Stimulated activated CD8-positive, alpha-beta memory T cell treated with anti-CD3 and anti-CD28 coated beads, Interleukin-7, amount 100 ng/mL, for 1 hour (primary cell): Measurements from ENCODE around the gene MNAT1.
"Not testable (repeated sequence)": the region's sequence is repeated elsewhere in the genome, so short reads cannot be mapped to it uniquely, and the experiment has no call there.

Experiments used
- DNase-seq, 2 donors: peaks; one replicate each; pipeline ENCODE4 v3.0.0-alpha.2; 2020; ENCODE audit warnings: low read depth in 2 of 2

The MNAT1 gene

DNA sequence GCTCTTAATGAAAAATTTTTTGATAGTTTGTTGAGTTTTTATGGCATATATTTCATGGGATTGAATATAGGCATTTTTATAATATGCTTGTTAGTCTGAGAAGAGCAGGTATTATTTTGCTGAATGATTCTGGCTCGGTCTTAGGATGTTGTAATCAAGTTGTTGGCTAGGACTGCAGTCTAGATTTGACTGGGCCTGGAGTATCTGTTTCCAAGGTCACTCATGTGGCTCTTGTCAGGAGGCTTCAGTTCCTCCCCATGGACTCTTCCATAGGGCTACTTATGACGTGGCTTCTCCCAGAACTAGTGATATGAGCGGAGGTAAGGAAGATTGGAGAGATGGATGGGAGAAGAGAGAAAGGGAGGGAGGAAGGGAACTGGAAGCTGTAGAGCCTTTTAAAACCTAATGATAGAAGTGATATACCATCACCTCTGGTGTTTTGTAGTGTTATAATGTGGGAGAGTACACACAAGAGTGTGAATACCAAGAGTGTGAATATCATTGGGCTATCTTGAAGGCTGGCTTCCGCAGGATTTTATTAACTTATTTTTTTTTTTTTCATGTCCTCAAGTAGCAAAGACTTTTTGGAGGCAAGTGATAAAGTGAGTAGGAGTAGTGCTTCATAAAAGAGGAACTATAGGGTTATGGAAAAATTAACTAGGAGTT, 4.4 kb downstream of the MNAT1 start:
- no peak for DNase-seq

DNA sequence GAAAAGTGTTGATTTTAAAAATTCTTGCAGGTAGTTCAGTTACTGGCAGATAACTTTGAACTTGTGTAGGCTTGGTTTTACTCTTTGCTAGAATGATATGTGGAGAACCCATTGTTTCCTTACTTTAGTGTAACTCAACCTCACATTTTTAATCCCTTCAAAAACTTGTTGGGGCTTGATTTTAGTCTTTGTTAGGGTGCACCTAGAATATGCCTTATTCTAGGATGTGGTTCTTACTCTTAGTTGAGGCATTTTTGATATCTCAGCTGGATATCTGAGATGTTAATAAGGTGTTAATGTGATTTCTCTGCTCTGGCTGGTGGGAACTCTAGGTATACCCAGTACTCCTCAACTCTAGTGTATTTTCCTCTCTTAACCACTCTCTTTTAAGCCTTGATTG, 10.0 kb downstream of the MNAT1 start:
- DNase-seq = no peak

DNA sequence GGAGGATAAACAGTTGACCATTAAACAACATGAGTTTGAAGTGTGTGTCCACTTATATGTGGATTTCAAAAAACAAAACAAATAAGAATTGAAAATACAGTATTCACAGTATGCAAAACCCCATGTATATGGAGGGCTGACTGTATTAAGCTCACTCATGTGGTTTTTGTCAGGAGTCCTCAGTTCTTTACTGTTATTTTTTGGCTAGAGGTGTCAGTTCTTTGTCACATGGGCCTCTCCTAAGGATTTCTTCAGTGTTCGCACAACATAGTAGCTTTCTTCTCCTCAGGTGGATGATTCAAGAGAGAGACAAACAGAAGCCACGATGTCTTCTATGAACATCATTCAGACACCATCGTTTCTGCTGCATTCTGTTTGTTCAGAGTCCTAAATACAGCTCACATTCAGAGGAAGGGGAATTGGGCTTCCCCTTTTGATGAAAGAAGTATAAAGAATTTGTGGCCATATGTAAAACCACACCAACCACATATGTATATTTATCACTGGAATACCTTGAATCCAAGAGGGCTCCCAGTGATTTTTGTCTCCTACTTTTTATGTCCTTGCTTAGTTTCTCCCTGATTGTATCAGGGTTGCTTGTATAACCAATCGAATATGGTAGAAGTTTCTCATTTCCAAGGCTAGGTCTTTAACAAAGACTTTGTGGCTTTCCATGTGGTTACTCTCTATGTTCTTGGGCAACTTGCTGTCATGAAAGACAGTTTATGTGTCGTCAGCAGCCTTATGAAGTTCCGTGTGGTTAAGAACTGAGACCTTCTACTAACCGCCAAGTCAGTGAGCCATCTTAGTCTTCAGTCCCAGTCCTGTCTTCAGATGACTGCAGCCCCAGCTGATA, 18.9 kb downstream of the MNAT1 start:
- peak; percentile 16 to 26 for DNase-seq

DNA sequence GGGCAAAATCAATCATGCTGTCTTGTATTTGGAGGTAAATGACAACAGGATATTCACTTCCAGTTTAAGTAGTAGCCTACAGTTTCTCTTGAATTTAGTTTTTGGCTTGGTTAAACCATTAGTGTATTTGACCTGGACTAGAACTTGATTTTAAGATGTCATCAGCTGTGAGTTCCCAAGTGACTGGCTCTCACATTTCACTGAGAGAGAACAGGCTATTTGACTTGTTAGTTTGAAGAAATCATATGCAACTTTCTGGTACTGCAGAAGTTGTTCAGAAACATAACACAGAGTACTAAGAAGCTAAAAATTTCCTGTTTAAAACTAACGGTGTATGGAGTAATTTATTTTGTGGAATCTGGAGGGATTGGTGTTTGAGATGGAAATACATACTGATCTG, 22.3 kb downstream of the MNAT1 start:
- no peak for DNase-seq

DNA sequence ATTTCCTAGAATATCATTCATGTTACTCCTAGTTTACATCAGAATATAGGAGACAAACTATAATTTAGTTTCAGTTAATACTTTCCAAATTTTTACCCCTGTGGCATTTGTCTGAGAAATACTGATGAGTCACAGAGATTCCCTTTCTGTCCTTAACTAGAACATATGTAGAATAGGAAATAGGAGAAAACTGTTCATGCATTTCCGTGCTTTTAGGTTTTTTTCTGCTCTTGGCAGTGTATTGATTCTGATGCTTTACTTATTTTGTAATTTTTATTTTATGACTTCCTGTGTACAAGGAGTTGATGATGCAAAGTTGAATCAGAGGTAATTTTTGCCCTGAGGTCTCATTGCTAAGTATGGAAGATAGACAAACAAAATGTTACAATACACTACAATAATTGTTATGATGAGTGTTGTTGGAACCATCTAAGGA, 23.0 kb downstream of the MNAT1 start:
- DNase-seq = no peak

DNA sequence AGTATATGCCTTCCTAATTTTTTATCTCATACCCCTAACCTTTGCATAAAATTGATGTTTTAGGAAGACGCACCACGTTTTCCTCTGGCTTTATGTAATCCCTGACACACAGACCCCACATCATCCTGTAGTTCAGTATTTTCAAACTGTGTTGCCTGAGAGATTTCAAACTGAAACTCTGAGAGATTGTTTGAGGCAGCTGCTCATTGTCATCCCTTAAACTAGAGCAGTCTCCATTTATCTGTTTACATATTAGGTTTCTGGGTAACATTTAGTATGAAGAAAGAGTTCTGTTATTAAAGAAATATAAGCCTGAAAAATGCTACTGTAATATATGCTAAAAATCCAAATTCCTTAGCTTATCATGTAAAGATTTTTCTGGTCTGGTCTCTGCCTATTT, 24.3 kb downstream of the MNAT1 start:
- DNase-seq = no peak

DNA sequence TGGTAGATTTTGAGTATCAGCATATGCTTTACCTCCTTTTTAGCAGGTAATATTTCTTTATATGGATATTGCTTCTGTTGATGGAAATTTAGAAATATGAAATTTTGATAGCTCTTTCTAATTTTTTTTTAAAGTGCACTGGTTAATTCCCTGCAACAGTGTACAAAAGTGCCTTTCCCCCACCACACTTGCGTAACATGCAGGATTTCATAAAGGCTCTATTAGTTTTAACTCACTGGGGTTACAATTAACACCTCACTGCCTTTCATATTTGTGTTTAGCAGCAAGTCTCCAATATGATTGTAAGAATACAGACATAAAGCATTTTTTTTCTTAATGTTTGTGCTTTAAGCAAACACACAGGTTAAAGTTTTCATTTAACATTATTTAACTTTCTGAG, 25.6 kb downstream of the MNAT1 start:
- DNase-seq = no peak

DNA sequence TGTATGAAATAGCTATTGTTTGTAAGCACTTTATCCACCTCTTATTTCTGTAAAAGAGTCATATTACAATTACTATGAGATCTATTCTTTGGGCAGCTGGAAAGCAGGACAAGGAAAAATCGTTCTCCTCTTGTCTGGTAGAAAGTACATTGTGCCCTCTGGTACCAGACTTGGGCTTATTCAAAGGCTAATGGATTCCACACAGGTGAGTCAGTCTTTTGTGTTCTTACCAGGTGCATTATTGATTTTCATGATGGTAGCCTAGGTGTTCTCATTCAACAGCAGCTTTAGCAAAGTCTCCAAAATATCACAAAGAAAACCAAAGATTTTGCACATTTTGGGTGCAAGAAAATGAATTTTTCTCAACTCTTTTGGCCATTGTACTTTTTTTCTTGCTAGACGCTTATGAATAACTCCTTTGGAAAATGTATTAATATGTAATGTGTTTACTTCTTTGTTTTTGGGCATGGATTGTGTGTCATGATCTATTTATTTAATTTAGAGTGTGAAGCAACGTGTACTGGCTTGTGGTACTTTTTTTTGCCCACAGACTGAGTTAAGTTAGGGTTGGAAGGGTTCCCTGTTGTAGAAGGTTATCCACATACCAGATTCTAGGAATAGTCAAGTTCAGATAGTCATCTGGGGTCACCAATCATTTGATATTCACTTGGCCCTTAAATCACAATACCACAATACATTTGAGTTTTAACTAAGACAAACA, 26.2 kb downstream of the MNAT1 start:
- DNase-seq = no peak

DNA sequence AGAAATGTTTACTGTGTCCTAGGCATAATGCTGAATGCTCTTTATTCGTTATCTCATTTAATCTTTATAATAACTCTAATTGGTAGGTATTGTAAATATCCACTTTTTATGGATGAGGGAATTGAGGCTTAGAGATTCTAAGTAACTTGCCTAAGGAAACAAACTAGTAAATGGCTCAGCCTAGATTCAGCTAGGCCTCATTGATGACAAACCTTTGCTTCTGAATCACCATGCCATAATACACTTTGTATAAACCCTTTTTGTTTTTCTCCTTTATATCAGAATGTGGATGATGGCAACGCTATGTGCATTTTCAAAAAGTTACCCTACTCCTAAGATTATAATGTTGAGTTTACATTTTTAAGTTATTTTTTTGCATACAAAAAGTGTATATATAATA, 34.0 kb downstream of the MNAT1 start:
- no peak for DNase-seq

DNA sequence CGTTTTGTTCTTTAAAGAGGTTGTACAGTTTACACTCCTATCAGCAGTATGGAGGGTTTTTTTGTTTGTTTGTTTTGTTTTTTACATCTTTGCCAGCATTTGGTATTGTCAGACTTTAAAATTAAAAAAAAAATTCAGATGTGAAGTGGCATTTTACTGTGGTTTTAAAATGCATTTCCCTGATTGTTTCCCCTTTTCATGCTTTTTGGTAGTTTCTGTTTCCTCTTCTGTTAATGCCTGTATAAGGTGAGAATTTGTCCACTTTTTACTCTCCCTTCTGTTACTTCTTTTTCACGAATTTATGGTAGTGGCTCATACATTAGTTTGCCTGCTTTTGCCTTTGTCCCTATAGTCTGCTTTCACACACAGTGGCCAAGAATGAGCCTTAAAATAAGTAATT, 36.6 kb downstream of the MNAT1 start:
- no peak for DNase-seq

DNA sequence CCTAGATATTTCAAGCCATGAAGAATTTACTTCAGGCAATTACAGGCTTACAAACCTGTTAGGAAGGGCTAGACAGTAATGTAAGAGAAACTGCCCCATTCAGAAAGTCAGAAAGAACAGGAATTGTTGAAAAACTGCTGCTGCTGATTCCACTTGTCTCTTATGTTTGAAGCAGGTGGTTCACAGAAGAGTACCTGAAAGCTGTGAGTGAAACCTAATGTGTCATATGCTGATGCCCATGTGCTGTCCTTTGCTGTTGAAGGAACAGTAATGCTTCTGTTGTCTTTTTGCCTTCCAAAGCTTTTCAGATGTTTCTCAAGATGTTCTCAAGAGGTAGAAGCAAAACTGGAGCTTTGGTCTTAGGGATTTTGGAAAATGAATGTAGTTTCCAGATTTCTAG, 39.0 kb downstream of the MNAT1 start:
- DNase-seq = no peak

DNA sequence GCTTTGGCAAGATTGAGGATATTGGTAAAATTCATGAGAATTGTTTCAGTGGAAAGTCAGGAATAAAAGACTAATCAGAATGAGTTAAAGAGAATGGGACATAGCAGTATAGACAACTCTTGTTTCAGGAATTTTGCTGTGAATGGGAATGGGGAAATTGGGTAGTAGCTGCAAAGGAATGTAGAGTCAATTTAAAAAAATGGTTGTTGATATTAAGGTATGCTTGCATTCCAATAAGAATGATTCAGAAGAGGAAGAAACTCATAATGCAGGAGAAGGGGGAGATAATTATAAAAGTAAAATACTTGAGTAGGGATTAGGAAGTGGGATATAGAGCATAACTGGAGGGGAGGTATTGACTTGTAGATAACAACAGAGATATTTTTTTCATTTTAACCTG, 40.7 kb downstream of the MNAT1 start:
- DNase-seq = no peak

DNA sequence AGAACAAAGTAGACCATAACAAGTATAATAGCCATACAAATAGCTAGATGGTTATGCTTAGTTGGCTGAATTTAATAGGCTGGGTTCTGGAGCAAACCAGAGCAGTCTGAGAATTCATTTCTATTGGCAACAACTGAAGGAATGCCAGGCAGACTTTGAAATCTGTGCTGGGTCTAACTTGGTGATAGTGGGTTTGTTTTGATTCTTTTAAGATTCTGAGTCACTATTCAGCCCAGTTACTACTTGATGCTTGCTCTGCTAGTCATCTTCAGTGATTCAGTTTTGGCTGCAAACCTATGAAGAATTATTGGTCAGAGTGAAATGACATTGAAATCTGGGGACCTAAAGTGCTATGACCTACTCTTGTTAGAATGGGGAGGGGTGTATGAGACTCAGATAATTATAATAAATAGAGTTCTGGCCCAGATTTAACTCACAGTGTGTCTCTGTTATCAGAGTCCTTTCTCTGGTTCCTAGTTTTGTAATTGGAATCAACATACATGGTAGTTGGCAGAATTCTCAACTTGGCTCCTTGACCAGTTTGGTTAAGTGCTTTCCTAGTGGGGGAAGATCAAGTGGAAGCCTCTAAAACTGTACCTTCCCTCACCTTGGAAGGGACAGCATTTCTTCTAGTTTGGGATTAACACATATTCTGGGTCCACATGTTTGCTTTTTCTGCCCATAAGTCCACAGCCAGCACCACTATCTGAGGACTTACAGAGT, 43.5 kb downstream of the MNAT1 start:
- no peak for DNase-seq

DNA sequence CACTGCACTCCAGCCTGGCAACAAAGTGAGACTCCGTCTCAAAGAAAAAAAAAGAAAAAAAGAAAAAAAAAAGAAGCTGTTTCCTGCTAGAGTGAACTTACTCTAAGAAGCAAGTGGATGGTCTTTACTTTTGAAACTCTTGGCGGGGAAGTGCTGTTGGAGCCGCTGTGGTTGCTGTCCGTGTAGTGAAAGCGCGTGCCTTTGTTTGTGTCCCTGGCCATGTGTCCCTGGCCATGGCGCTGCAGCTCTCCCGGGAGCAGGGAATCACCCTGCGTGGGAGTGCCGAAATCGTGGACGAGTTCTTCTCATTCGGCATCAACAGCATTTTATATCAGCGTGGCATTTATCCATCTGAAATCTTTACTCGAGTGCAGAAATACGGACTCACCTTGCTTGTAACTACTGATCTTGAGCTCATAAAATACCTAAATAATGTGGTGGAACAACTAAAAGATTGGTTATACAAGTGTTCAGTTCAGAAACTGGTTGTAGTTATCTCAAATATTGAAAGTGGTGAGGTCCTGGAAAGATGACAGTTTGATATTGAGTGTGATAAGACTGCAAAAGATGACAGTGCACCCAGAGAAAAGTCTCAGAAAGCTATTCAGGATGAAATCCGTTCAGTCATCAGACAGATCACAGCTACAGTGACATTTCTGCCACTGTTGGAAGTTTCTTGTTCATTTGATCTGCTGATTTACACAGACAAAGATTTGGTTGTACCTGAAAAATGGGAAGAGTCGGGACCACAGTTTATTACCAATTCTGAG, 45.4 kb downstream of the MNAT1 start:
- not testable (repeated sequence) for DNase-seq

DNA sequence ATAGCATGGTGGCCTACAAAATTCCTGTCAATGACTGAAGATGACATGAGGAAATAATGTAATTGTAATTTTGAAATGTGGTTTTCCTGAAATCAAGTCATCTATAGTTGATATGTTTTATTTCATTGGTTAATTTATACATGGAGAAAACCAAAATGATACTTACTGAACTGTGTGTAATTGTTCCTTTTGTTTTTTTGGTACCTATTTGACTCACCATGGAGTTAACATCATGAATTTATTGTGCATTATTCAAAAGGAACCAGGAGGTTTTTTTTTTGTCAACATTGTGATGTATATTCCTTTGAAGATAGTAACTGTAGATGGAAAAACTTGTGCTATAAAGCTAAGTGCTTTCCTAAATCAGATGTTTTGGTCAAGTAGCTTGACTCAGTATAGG, 46.0 kb downstream of the MNAT1 start:
- not testable (repeated sequence) for DNase-seq

DNA sequence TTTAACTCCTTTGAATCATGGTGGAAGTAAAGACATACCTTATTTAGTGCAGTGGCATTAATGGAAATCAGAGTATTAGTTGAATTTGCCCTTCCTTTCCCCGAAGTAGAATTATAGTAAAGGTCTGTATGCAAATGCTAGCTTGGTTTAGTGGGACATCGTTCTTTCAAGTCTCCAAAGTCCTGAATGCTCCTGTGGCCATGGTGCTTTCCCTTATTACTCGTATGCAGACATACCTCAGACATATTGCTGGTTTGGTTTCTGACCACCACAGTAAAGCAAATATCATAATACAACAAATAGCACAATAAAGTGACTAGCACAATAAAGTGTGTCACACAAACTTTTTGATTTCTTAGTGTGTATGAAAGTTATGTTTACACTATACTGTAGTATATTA, 52.3 kb downstream of the MNAT1 start:
- DNase-seq = no peak

DNA sequence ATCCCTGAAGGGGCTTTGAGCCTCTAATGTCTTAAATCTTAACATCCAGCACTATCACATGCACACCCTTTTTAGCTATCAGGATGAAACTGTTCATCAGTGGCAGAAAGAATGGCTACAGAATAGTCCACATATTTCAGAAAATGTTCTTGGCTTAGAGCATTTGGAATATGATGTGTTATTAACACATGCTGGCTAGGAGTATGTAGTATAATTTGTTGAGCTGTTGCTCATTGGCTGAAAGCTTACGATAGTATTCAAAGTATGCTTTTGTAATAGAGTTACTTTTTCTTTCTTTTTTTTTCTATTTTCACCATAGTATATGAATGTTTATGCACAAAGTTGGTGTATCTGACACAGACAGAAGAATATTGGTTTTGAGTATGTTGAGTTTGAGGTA, 55.1 kb downstream of the MNAT1 start:
- no peak for DNase-seq

DNA sequence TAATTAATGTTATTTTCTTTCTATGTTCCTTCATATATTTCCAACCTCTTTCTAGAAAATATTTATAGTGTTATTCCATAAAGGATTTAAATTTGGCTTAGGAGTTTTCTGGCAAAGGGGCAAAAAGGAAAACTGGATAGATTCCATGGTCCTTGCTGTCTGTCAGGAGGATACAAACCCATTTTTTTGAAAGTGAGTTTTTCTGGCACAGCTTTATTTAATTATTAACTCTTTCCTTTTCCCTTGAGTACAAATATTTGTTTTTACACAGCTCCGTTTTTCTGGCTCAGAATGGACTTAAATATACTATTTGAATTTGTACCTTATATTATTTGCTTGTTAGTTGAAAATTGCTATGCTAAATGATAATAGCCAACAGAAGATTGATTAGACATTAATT, 56.3 kb downstream of the MNAT1 start:
- DNase-seq = no peak

DNA sequence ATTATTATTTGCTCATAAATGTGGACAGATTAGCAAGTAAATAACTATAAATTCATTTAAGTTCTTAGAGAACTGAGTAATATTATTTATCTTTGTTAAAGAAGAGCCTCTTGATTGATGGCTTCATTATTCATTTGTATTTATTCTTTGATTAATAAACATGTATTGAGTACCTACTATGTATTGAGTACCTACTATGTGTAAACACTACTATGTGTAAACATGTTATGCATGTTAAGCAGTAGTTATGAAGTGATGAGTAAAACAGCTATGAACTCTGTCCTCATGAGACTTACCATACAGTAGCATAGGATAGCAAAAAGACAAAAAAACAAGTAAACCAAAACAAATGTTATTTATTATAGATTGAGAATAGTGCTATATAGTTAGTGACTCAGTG, 61.9 kb downstream of the MNAT1 start:
- no peak for DNase-seq

DNA sequence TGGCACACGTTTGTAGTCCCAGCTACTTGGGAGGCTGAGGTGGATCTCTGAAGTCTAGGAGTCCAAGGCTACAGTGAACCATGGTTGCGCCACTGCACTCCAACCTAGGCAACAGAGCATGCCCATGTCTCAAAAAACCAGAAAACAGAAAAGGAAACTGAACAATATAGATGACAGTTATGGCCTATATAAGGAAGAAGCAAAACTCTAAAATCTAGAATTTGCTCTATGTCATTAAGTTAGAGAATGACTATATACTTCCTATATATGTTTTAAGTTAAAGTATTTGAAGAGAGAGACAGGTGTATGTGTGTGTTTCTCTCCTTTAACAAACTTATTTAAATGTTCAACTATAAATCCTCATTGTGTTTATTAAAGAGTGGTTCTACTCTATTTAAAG, 65.8 kb downstream of the MNAT1 start:
- no peak for DNase-seq

DNA sequence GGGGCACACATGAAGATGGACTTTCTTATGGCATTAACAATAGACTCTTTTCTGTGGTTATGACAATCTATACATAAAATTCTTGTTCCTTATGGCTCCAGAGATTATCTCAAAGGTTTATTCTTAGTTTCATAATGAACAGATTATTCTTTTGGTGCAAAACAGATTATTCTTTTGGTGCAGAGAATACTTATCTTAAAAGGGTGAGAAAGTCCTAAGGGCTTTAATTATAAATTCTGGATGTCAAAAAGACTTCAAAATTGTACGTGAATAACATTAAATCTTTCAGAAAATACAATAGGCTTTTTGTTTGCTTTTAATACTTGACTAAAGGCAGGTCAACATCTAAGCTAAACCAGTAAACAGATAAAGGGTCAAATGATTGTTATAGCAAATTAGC, 69.3 kb downstream of the MNAT1 start:
- no peak for DNase-seq
